Hematopoietic multipotent progenitor cell treated with erythropoietin and hydrocortisone succinate and interleukin-3 and kit ligand, for 17 days (in vitro differentiated cells): ENCODE measurements around the gene GEMIN7.

Experiments used
- DNase-seq: peaks from one replicate; pipeline ENCODE4 v3.0.0-alpha.2; 2015; ENCODE audit warnings: low spot score

GEMIN7 gene

GRCh38 chr19:45061965-45062364 lies 17.1 kb upstream of the GEMIN7 start:
- no peak for DNase-seq

- no peak for DNase-seq
These were observed 14.9 kb upstream of the GEMIN7 start for GRCh38 chr19:45063851-45064801.

- DNase-seq: no peak
These were observed 12.0 kb upstream of the GEMIN7 start for GRCh38 chr19:45066921-45067661.

GRCh38 chr19:45068041-45068440 lies 11.0 kb upstream of the GEMIN7 start:
- DNase-seq: no peak

- no peak for DNase-seq
These were observed 10.0 kb upstream of the GEMIN7 start for GRCh38 chr19:45069056-45069455.

- no peak for DNase-seq
These were observed 8.8 kb upstream of the GEMIN7 start for GRCh38 chr19:45070214-45070613.

GRCh38 chr19:45070861-45071544 lies 8.1 kb upstream of the GEMIN7 start:
- no peak for DNase-seq

GRCh38 chr19:45071545-45071938 lies 7.5 kb upstream of the GEMIN7 start:
- no peak for DNase-seq

GRCh38 chr19:45071969-45072790 lies 6.9 kb upstream of the GEMIN7 start:
- DNase-seq: no peak

GRCh38 chr19:45074744-45075300 lies 4.2 kb upstream of the GEMIN7 start:
- no peak for DNase-seq

GRCh38 chr19:45075301-45076028 lies 3.6 kb upstream of the GEMIN7 start:
- DNase-seq: peak; percentile 62

- DNase-seq: peak; percentile 83
These were observed 2.8 kb upstream of the GEMIN7 start, which contains the start of gene ZNF296 for GRCh38 chr19:45076029-45076850. Gene ZNF296 (minus strand): TSS chr19:45076478. CDS start chr19:45076373, 105 bp downstream.

- no peak for DNase-seq
These were observed 2.0 kb upstream of the GEMIN7 start for GRCh38 chr19:45076851-45077730.

- DNase-seq: no peak
These were observed 534 bp upstream of the GEMIN7 start for GRCh38 chr19:45078390-45079062.

- DNase-seq: peak; percentile 44
These were observed 881 bp downstream of the GEMIN7 start for GRCh38 chr19:45079911-45080370.

GRCh38 chr19:45082170-45082569 lies 3.1 kb downstream of the GEMIN7 start:
- no peak for DNase-seq

GRCh38 chr19:45086480-45086879 lies 7.4 kb downstream of the GEMIN7 start:
- DNase-seq: no peak

GRCh38 chr19:45087531-45087930 lies 8.5 kb downstream of the GEMIN7 start:
- no peak for DNase-seq
